NCI-H748 treated with DMSO at 0.1 percent for 48 hours (cell line): ENCODE data around the gene ARIH2.
A peak's percentile ranks its signal among the peaks of the same experiment; 100 is the strongest.

Source experiments
- DNase-seq: peaks from one replicate; lab custom pipeline; 2025; lab: John Stamatoyannopoulos, UW

ARIH2 gene

GRCh38 chr3:48974076-48974864 is 55.6 kb downstream of the ARIH2 start:
- no peak for DNase-seq

GRCh38 chr3:48979451-48979850 is 60.8 kb downstream of the ARIH2 start:
- no peak for DNase-seq

GRCh38 chr3:48980295-48980694 is 61.7 kb downstream of the ARIH2 start:
- no peak for DNase-seq

GRCh38 chr3:48982016-48982415 is 63.4 kb downstream of the ARIH2 start:
- no peak for DNase-seq

- DNase-seq, result no peak
These were observed 64.0 kb downstream of the ARIH2 start for GRCh38 chr3:48982686-48983085.

GRCh38 chr3:48983096-48983495 is 64.5 kb downstream of the ARIH2 start:
- no peak for DNase-seq

- no peak for DNase-seq
These were observed 66.0 kb downstream of the ARIH2 start for GRCh38 chr3:48984663-48985062.

- DNase-seq, result no peak
These were observed 67.3 kb downstream of the ARIH2 start for GRCh38 chr3:48985831-48986376.

GRCh38 chr3:48989126-48989795 is 70.6 kb downstream of the ARIH2 start:
- no peak for DNase-seq

GRCh38 chr3:48989796-48990635 is 71.4 kb downstream of the ARIH2 start, which contains the start of gene P4HTM:
P4HTM (plus strand) TSS chr3:48990241; CDS start chr3:48990257, 16 bp downstream.
- peak; percentile 36 for DNase-seq

- peak; percentile 3 for DNase-seq
These were observed 72.2 kb downstream of the ARIH2 start for GRCh38 chr3:48990636-48991469.

GRCh38 chr3:48991851-48992545 is 73.4 kb downstream of the ARIH2 start:
- DNase-seq, result no peak

GRCh38 chr3:48993834-48994233 is 75.2 kb downstream of the ARIH2 start:
- no peak for DNase-seq

- no peak for DNase-seq
These were observed 78.0 kb downstream of the ARIH2 start for GRCh38 chr3:48996640-48997039.

GRCh38 chr3:48997102-48997635 is 78.5 kb downstream of the ARIH2 start:
- DNase-seq, result no peak

GRCh38 chr3:48997714-48998637 is 79.3 kb downstream of the ARIH2 start:
- peak; percentile 30 for DNase-seq

GRCh38 chr3:48999085-48999858 is 80.6 kb downstream of the ARIH2 start:
- no peak for DNase-seq

GRCh38 chr3:49001155-49001554 is 82.5 kb downstream of the ARIH2 start:
- DNase-seq, result no peak
